Measurements from ENCODE around the gene ZBTB20.

Gene ZBTB20

DNA sequence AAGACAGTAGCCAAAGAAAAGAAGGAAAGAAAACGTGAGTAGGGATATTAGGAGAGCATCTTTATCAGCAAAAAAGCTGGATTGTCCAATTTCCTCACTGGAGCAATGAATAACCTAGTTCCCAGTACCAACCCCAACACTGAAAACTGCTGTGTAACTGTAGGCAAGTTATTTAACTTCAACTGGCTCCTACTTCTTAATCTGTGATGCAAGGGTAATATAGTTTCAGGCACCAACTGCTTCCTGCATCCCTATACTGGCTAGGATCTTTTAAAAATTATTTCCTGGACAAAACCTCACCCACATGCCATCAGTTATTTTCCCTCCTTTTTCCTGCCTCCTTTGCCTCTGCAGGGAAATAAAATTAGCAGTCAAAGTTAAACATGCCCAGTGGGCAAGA lies 59.6 kb downstream of the ZBTB20 start:
- DNase-seq, result no peak

DNA sequence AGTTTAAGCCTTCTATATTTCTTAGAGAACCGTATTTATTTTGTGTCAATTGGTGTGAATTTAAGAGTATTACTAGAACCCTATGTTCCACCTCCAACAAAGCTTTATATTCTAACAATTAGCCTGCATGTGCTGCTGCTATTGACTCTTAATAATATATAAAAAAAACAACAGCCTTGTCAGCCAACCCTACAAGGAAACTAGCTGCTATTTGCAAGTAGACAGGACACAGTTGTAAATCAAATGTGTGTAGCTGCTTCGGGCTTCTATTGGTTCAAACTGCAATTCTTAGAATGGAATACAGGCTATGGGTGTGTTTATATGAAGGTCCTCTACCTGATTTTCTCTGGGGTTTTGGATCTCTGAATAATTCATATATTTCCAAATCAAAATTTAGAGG lies 60.7 kb downstream of the ZBTB20 start:
- DNase-seq, result no peak

DNA sequence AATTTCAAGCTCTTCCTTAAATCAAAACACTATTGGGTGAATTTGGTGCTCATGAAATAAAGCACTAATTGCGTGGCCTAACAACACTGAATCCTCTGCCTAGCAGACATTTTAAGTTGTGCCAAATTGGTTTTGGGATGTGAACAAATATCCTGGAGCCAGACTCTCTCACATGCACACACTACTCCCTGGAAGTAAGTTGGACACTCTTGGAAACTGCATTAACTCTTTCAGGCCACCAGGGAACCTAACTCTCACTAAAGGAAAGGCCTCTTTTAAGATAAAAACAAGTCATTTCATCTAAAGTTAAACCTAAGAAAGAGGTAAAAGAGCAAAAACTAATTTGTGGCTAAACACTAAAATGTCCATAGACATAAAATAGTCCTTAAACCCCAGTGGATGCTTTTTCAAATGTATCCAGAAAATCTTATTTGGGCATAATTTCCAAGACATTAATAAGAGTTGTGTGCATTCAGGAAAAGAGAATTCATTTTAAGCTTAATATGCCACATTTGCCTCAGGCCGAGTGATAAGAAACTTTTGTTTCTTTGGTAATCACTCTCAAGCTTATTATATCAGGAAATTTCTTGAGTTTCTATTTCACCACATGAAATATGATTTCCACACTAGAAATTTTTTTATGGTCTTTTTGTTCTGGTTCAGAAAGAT lies 61.8 kb downstream of the ZBTB20 start:
- DNase-seq, result no peak

DNA sequence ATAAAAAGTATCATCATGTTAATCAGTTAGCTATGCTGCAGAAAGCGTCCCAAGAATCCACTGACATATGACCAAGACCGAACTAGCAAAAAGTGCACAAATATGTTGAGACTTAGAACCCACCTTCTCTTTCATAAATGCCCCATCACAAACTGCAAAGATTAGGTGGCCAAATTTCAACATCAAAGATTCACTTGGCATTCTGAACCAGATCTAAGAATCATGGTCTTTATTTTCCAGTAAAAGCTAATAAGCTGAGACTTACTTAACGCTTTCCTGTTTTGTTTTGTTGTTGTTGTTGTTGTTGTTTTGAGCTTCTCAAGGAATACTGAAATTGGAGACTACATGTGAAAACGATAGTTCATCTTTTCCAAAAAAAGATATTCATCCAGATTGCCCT lies 62.4 kb downstream of the ZBTB20 start:
- no peak for DNase-seq

DNA sequence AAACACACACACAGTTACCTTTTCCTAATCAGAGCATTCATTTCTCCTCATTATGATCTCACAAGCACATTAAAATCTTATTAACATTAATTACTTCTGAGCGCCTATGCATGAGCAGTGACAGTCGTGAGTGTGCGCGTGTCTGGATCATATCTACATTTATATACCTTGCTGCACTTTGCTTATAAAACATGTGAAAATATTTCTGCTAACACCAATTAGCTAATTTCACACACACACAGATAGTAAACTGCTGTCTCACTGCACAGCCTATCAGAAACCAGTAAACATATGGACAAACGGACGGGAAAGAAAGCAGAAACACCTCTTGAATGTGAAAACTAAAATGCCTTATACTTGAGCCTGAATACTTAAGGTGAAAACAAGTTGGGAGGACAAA lies 64.8 kb downstream of the ZBTB20 start:
- no peak for DNase-seq

DNA sequence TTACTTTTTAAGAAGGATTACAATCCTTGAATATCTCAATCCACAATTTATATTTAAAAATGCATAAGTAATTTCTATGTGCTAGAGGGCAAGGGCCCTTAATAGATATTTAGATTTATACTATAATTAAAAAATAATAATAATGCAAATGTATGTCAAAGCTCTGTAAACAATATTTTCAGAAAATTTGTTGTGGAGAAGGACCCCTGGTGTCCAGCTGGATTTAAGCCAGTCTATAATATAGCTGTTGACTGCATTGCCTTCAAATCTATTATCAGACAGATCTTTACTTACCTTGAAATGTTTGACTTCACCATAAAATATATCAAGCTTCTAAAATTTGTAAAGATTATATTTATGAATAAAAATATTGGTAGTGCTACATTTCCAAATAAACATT lies 65.6 kb downstream of the ZBTB20 start:
- DNase-seq, result no peak

DNA sequence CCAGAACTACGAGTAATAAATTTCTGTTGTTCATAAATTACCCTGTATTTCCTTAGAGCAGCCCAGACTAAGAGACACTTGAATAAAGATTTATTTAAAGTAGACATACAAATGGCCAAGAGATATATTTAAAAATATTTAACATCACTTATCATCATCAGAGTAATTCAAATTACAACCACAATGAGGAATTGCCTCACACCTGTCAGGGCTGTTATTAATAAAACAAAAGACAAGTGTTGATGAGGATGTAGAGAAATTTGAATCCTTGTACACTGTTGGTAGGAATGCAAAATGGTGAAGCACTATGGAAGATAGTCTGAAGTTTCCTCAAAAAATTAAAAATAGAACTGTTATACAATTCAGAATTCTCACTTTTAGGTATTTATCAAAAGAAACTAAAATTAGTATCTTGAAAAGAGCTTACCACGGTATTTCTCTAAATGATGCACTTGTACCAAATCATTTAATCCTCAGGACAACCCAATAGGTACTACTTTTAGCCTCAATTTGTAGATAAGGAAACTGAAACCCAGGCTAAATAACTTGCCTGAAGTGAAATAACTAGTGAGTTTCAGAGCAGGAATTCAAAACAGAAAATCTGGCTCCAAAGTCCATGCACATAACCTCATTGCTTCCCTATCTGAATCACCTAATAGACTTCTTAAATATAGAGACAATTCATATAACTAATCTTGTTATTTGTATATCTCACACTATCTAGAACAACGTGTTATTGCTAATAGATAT lies 69.4 kb downstream of the ZBTB20 start:
- DNase-seq, result no peak

DNA sequence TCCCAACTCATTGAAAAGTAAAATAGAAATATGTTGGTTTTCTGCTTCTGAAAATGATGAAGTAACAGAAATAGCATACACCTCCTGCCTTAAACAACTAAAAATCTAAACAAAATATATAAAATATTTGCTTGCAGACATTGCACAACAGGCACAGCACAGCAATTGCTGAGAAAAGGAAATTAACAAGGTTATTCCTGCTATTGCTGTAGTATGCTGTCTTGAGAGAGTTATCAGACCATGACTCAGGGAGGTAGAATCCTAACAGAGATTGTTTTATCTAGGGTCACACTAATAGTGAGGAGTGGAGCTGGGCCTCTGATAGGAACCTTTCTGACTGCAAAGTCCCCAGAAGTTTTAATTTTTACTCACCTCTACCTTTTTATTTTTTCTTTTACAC lies 72.6 kb downstream of the ZBTB20 start:
- DNase-seq, result peak; percentile 25

DNA sequence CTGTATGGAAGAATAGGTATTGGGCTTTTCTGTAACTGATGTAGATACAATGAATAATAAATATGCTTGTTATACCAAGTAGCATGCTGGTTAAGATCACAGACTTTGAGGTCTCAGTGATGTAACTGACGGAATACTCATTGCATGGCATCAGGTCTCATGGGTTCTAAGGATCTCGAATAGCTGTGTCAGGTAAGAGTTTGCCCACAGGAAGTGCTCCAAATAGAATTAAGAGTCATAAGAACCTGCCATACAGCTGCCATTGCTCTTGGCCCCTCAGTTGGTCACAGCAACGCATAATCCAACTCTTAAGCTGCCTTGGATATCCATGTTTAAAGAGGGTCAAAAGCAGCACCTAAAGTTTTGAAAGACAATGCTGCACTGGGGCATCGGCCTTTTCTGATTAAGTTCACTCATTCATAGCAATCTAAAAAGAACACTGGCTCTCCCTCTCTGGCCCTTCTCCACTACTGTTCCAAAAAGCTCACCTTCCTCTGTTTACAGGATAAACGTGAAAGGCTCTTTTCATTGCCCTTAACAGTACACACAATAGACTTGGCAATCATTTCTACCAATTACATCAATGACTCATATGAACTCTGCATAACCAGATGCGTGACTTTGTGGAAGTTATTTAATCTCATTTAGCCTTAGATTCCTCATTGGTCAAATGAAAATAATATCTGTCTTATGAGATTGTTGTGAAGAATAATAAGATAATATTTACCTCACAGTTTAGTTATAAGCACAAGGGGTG lies 74.6 kb downstream of the ZBTB20 start:
- DNase-seq, result peak; percentile 26

DNA sequence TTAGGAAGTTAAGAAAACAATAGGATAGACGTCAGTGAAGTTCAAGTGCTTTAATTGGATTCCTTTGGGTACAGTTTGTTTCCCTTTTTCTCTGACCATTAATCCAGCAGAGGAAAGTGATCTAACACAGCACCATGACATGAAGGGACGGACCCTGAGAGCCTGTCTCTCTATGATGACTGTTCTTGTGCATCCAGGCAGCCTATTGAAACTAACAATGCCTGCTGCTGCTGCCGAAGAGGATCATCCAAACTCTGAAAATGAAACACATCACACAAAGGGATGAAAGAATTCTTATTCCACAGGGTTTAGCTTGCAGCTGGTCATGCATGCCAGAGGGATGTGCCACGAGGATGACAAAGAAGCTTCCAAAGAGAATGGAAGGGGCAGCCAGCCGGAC lies 75.5 kb downstream of the ZBTB20 start:
- DNase-seq, result peak; percentile 70

DNA sequence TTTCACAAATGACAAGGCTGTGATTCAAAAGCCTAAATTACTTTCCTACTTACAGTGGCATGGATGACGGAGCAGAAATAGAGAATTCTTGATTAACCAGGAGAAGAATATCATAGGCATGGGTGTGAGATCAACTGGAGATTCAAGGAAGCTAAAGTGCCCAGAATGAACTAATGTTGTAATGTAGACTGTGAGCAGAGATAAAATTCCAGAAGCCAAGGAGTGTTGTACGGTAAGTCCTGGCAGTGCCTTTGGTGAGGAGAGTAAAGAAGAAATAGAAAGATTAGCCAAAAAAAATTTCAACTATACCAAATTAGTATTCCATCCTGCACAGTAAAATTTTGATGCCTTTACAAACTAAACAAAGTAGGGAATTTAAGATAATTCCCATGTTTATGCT lies 75.9 kb downstream of the ZBTB20 start:
- DNase-seq, result no peak

DNA sequence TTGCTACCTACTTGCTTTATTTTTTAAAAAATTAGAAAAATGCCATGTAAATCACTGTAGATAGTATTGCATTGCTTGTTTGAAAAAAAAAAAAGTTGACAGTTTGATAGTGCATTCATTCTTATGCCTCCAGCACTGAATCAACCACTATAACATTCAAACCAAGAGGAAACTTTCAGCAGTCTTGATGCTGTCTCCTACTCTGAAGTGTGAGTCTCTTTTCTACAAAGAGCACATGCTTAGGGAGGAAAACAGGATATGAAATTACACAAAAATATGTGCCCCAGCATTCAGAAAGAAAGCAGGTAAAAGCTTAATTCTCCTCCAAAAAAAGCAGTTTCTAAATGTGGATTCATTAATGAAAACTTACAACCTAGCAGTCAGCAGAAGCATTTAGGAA lies 78.3 kb downstream of the ZBTB20 start:
- no peak for DNase-seq

DNA sequence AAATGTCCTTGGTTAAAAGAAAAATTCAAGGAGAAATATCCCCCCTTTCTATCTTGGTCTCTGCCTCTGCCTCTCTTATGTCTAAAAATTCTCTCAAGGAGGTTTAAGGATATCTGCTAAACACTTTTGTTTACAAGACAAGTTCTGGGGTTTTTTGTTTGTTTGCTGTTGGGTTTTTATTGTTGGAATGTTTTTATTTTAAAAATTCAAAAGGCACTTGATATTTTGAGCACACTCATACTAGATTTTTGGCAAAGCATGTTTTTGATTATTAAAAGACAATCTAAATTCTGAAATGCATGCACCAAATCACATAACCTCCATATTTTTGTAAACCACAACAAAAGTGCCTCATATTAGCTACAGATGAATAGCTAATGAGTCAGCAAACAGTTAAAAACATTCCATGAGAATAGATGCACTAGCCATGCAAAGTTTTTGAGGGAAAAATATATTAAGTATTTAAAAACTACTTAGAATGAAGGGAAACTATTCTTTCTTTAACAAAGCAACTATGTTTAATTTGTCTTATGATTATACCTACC lies 84.6 kb downstream of the ZBTB20 start:
- peak; percentile 88 for DNase-seq

DNA sequence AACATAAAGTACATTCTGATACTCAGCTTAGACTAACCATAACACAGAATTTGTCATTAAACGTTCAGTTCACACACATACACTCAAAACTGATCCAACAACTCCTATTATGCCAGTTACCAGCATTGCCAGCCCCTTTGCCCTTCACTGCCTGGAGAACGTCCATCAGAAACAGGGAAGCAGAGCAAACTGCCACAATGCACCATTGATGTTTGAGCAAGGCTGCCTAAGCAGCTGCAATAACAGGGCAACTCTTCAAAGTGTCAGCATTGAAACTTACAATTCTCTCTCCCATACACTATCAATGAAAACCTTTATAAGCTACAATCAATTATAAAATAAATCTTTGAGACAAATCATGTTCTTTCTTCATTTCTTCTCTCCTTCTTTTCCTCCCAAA lies 85.1 kb downstream of the ZBTB20 start:
- no peak for DNase-seq

DNA sequence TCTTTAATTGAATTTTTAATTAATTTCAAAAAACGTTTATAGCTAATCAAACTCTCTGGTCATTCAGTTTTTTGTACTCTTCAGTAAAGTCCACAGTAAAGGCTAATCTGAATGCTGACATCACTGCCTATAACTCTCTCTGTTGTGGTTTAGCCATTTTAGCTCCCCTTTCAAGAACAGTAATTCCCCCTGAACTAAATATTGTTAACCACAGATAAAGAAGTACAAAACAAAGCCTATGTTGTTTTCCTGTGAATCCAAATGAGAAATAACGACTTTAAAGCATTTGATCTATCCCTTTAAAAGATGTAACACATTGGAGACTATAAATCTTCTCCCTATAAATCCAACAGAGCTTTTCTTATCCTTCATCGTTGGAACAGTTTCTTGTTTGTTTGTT lies 94.2 kb downstream of the ZBTB20 start:
- DNase-seq, result no peak

DNA sequence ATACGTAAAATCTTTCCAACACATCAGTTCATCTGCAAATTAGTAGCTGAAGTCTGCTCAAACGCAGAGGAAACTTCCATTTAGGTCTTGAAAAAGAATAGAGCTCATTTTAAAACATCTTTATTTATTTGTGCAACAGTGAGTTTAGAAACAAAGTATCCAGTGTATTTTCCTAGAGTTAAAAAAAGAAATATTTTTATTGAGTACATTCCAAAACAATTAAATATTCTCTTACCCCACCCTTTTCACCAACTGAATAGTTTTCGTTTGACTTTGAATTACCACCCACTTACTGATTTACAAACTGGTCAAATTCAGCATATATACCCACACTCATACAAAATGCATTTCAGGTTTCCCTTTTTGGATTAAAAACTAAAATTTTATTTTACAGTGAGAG lies 104.7 kb downstream of the ZBTB20 start:
- DNase-seq, result no peak

DNA sequence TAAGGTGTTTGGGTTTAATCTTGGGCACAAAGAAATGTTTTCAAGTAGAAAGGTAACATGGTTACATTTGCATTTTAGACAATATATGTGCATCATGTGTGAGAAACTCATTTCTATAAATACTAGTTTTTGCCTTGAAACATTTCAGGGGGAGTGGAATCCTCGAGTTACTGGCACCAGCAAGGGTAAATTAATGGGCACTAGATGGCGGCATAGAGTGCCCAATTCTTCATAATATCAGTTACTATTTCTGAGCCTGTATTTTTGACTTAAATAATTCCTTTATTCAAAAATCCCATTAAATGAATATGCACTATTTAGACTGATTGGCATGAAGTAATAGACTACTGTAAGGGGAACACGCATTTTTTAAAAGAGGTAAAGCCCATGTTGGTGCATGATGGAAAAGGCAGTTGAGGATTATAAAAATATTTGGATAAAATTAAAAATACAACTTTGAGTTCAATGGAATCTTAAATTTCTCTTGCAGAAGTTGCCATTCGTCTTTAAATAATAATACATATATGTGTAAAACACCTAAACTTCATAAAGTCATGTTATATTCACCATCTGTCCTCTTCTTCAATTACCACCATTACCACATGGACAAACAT lies 106.3 kb downstream of the ZBTB20 start:
- peak; percentile 41 for DNase-seq

DNA sequence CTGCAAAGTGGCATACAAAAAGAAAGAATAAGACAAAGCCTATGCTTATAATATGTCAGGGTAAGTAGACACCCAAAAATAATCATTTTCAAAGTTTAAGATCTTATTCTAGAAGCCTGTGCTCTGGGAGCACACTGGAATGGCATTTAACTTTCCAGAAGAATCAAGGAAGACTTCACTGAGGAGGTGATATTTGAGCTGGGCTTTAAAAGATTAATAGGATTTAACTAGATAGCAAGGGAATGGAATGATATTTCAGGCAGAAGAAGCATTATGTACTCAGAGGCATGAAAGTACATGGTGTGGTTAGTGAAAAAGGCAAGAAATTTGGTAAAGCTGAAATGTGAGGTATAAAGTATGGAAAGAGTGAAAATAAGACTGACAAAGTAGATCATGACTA lies 106.8 kb downstream of the ZBTB20 start:
- DNase-seq, result no peak

DNA sequence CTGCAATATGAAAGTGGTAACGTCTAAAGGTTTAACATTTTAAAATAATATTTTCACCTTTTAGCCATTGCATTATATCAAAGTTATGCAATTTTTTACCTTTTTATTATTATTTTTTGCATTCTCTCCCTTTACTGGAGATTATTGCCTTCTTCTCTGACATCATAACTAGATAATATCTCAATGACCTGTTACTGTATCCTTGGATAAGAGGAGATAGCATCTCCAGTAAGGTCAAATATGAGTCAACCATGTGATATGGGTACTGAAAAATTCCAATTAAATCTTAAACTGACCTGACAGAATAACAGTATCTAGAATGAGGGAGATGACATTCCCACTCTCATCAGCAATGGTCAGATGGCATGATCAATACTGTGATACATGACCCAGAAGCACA lies 108.3 kb downstream of the ZBTB20 start:
- DNase-seq, result no peak

DNA sequence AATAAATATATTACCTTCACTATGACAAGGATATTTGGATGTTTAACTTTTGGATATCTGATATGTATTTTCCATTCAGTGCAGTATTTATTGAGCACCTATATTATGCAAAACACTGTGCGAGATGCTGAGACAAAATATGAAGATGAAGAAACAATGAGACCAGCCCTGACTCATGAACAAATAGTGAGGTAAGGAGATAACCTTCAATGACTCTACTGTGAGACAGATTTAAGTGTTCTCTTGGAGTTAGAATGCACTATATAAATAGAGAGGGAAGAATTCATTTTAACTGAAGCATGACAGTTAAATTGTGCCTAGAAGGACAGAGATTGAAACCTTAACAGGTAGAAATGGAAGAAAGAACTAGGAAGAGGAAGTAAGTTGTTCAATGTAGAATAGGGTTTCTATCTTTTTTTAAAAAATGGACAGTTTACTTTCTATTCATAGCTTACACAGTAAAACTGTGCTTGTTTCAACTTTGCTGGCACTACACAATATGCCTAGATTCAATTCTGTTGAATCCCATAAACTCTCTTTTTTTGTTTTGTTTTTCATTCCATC lies 124.2 kb downstream of the ZBTB20 start:
- DNase-seq, result no peak

DNA sequence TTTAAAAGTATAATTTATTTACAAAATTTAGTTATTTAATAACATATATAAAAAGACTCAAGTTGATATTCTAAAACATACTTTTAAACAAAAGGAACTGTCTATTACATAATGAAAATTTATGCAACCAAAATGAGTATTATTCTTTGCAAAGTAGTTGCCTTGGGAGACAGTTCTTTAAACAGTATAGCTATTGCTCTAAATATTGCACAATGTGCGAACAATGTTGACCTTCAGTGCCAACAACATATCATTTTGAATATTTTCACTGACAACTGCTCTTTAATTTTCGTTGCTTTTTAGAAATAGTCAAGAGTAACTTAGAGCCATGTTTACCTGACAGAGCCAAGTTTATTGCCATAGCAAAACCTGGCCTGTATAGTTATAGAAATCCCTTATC lies 124.9 kb downstream of the ZBTB20 start:
- DNase-seq, result no peak

DNA sequence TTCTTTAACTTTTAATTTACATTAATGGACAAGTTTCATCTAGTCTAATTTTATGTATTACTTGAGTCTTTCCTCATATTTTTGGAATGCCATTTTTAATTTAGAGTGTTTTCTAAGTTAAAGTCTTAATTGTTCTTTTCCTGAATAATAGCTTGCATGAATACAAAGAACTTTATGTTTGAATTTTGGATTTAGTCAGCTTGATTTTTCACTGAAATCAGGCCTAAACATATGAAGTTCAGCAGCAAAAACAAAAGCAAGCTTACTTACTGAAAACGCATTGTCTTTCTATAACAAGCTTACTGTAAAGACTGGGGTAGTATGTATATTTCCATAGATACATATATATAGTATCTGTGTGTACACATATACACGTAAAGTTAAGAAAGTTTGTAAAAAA lies 126.0 kb downstream of the ZBTB20 start:
- DNase-seq, result no peak

DNA sequence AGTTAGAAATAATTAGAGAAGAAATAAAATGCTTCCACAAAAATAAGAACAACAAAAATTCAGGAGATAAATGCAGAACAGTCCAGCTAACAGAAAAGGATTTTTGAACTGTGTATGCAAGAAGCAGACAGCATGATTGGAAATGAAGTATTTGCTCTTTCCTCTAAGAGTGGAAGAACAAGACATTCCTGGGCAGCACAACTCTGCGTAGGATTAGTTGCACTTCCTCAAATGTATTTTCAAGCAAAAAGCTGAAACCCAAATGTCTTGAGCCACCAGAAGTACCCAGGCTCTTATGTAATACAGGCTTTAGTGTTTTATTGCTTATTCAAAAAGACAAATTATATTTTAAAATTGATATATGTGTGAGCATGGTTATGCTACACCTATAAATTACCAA lies 127.2 kb downstream of the ZBTB20 start:
- no peak for DNase-seq

All from fibroblast of skin of abdomen (primary cell).